T-helper 1 cell treated with Interleukin-12 subunit alpha and Interleukin-12 subunit beta and Interleukin-4 antibody, amounts not matched to agents 30 ng/mL and 1 ng/mL, for 36 hours (primary cell): ENCODE results near the gene KIF2A. TPM values are rescaled to one million over a fixed set of nuclear protein-coding genes. Genes with fewer than 3 reads are reported as not detected.

ENCODE experiments used
- intact Hi-C: fragments of 100-400 bp; cut with micrococcal nuclease; formaldehyde crosslinking; loops from one replicate; pipeline ENCODE4 v1.15.1; 2024
- total RNA-seq: library from RNA; stranded (reverse); gene quantifications from 2 replicates; pipeline ENCODE4 v1.2.3, GENCODE V29; 2022

Gene KIF2A
- 176 and 182 TPM in 2 replicates for total RNA-seq

DNA sequence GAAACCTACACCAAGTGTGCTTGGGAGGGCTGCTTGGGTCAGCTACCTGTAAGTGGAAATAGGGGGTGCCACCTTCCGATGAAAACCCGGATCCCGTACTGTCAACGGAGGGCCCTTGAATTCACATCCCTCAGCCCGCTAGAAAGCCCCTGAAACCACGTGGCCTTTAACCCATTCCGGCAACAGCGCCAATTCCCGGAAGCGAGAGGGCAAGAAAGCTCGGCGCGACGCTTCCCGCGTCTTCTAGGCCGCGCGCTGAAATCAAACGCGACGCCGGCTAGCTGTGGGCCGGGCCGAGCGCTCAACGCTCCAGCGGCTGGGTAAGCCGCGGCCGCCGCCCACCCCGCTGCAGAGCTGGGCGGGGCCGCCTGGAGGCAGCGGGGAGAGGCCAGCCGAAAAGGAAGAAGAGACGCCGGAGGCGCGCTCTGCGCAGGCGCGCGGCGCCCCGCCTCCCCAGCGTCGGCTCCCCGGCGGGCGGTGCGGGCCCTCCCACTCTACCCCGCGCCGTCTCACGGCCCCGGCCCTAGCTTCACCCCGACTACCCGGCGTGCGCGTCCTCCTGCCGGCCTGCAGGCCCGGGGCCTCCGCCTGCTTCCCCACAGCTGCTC is at the start of gene KIF2A:
TSS of gene KIF2A (plus strand) at position 492 of the 608 bp plus-strand sequence. CDS start 267 bp downstream, outside the sequence.
- intact Hi-C loops = loop anchor here (1.0 to 5.0 kb wide), 10 partner anchors 9 to 1359 kb away; partner anchors contain the start of genes DIMT1, ERCC8, IPO11 and LRRC70

DNA sequence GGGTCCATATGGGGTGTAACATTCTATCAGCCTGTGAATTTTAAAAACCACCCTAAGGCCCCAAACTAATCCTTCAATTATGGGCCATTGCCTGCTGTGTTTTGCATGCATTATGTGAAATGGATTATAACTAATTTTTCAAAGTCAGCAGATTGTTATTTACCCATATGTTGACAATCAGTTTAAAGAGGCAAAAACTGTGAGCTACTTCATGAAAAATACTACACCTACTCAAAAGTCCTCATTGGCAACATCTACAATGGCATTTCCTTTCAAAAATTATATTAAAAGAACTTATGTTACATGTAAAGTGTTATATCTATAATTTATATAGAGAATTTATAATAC is 49.0 kb upstream of the KIF2A start:
- intact Hi-C loops = loop anchor here (2.0 kb wide), 2 partner anchors 20 to 40 kb away; no protein-coding TSS in a partner anchor

DNA sequence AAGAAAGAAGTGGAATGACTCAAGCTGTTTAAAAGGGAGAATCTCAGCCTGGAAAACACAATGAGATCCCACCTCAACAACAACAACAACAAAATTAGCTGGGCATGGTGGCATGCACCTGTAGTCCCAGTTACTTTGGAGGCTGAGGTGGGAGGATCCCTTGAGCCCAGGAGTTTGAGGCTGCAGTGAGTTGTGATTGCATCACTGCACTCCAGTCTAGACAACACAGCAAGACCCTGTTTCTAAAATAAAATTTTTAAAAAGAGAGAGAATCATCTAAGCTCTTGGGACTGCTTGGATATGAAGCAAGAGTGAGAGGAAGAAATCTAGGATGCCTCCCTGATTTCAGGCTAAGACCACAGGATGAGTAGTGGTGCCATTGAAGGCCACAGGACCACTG is 47.4 kb upstream of the KIF2A start:
- intact Hi-C loops = no loop called here

DNA sequence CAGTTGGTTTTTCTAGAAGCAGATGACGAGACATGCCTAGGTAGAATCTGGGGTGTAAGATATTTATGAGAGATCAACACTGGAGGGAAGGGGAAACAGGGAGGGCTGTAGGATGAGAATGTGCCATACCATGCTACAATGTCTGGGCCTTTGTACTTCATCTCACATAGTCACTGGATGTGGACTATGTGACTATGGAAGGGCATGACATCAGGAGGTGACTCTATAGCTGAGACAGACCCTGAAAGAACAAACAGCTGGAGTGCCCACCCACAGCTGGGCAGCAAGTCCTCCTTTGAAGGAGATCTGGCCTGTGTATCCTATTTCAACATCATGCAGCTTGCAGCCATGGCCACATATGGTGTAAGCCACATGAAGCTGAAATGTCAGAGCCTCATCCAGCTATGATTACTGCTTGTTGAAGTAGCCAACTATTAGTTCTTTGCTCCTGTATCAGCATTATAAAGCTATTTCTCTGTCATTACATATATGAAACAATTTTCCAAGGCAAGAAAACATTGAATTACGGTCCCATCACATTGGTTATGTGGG is 46.2 kb upstream of the KIF2A start:
- intact Hi-C loops = no loop called here

DNA sequence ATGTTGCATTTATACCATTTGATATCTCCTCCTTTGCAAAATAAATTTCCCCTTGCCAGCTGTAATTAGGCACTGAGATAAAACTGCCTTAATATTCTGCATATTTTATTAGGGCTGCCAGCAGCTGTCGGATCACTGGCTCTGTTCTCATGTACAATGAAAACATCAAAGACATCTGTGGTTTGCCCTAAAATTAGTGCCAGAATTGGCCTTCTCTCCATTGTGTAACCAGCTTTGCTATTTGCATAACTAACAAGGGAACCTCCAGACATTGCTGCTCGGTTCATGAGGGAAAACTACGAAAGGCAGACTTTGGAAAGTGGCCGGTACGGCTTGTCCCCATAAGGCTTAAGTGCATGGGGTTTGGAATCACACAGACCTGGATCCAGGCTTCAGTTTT is 45.5 kb upstream of the KIF2A start:
- intact Hi-C loops = no loop called here

DNA sequence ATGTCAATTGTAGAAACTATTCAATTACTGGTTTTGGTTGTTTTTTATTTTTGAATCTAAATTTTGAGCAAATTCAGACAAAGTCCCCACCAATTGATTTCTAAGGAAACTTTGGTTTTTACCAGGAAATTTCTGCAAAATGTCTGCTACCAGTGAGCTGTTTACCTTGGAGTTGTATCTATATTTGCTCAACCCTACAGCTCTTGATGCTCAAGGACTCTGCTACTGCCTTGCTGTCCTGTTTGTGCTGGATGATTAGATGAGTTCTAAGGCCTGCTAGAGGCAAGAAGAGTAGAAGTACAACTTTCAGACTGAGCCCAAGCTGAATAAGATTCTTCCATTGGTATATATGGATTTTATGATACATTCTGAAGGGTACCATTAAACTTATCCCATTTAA is 42.6 kb upstream of the KIF2A start:
- intact Hi-C loops = no loop called here

DNA sequence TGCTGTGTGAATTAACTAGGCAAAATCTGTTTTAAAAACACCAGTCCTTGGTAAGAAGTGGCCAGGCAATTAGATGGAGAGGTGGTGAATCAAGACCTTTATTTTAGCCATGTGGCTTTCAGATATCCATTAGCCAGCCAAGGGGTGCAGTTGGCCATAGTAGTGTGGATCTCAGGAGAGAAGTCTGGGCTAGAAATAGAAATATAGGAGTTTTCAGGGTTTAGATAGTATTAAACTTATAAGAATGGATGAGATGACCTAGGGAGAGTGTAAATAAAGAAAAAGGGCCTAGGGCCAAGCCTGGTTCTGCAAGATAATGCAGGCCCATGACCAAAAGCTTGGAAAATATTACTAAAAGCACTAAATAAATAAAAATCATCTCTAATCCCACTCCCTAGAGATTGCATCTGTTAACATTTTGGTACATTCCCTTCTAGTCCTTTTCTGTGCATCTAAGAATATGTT is 40.3 kb upstream of the KIF2A start:
- intact Hi-C loops = no loop called here

DNA sequence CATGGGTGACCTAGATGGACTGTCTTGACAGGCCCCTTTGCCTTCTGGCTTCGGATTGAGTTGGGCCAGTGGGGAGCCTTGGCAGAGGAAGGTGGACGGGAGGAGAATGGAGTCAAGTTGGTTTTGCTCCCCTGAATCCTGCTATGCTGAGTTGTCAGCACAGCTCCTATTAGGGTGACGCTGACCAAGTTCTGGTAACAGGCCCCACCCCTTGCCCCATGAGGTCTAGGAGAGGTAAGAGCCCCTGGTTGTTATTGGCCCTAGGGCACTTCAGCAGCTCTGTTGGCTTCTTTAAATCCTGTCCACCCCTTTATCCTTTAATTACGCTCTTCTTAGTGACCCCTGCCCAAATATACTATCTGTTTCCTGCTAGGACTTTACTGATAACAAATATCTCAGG is 39.4 kb upstream of the KIF2A start:
- intact Hi-C loops = no loop called here

DNA sequence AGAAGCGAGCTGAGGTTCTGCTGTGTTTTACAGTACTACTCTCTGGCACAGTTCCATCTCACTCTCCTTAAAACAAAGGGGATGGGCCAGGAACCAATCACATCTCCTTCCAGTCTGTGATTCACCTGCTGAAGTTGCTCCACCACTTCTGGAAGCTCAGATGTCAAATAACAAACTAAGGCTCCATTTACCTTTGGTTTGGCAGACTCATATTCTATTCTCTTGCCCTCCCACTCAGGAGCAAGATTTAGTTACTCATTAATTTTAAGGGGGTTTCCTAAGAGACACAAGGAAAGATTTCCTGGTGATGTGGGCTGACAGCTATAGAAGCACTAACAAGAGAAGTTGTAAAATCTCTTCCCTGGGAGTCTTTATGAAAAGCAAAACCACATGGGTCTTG is 37.8 kb upstream of the KIF2A start:
- intact Hi-C loops = no loop called here

DNA sequence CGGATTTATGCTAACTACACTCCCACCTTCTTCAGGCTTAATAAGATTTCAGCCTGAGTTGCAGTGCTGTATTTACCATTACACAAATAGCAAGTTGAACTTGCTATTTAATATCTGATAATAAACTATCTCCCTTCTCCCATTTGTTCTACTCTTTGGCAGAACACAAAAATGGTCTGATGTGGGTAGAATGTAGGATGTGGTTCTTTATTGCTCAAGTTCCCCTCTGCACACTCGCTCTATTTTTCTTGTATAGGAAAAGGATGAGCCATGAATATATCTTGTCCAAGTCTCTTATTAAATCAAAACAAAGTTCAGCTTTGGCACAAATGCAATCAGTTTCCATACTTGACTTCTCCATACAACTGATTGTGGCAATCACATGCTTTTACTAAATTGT is 37.2 kb upstream of the KIF2A start:
- intact Hi-C loops = no loop called here

DNA sequence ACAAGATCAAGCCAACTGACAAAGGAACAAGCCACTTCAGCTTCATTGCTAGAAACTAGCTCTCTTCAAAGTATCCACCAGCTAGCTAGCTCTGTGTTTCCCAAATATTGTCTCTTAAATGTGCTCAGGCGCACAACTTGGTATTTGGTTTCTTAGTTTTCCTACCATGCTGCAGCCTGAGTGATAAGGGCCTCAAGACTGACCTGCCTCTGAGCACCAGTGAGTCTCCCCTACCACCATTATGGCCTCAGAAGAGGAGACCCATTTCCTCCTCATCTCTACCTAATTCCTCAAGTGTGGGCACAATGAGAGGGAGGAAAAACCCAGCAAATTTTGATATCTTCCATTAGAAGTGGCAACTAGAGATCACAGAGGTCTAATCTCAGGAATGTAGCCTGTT is 34.6 kb upstream of the KIF2A start:
- intact Hi-C loops = no loop called here

DNA sequence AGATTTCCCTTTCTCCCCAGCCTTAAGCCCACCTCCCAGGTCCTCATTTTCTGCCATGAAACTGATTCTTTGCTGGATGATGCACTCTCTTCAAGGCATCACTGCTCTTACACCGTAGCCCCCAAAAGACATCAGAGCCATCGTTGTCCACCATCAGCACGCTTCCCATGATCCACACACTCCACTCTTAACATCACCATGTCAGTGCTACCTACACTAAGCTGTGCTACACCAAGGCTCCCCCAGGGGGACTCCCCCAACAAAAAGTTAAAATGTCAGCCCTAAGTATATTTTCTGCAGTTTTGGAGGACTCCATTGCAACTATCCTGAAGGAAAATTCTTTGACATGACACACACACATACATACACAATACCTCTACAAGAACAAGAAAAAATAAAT is 34.1 kb upstream of the KIF2A start:
- intact Hi-C loops = no loop called here

DNA sequence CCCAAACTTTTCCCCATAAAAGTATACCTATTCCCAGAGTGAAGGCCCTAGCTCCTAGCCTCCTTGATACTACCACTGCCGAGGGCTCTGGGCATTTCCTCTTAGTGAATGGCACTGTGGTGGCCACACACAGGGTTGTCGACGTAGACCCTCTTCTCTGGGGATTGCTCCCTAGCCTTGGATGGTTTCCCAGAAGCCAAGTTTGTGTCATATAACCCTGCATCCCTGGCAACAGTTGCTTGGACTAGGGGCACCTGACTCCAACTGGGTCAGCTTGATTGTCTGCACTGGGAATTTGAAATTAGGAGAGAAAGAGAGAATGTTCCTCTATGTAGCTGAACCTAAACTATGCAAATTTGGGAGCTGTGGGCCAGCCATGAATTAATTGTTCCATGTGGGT is 32.3 kb upstream of the KIF2A start:
- intact Hi-C loops = no loop called here

DNA sequence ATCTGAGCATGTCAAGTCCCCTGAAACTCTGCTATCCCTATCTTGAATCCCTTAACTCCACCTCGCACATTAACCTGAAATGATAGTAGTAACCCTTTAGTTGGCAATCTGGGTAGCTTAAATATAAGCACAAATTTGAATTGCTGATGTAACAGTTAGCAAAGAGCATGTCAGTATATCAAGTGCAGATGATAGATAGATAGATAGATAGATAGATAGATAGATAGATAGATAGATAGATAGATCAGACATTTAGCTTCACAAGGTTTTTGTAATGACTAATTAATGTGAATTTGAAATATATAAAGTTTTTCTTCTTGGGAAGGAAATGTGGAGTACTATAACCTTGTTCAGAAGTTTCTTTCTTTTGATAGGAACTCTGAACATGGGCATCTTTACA is 30.4 kb upstream of the KIF2A start:
- intact Hi-C loops = no loop called here

DNA sequence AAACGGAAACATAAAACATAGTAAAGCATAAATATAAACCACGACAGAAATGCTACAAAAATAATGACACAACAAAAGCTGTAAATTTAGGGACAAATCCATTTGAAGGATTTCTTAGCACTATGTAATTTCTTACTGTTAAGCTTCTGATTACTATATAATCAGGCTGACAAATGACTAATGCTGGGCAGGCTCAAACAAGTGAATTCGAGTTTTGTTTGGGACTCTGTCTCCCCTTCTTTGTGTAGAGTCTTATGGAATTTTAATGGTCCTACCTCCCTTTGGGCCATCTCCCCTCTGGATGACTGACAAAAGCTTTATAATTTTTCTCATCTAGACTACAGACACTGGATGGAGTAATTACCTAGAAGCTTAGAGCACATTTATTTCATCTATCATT is 24.6 kb upstream of the KIF2A start:
- intact Hi-C loops = no loop called here

DNA sequence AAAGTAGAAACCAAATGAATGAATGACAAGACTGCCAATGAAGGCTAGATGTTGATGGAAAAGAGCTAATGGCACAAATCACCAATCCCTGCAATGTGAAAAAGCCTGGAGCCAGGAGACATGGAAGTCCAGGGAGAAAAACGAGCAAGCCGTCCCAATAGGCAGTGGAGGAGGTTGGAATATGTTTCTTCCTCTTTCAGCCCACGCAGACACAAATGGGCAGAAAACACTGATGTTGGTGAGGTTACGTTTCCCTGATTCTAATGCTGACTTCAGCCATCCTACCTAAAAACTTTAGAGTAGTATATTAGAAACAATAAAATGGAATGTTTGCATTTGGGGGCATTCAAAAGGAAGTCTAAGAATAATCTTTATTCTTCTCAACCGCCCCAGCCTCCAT is 23.9 kb upstream of the KIF2A start:
- intact Hi-C loops = no loop called here

DNA sequence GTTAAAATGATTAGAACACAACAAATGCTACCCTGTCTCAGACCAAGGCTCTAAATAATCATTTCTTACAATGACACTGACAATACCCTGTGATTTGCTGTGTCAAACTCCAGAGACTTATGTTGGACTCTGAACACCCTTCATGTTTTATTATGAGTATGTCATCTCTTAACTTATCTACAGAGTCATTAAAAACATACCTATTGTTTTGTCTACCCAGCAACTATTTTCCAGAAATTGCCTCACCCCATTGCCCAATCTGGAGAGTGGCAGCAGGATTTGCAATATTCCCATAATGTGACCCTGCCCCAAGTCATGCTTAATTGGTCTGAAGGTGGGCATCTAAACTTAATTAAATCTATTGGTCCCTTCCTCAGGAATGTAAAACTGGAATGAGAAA is 23.0 kb upstream of the KIF2A start:
- intact Hi-C loops = no loop called here

DNA sequence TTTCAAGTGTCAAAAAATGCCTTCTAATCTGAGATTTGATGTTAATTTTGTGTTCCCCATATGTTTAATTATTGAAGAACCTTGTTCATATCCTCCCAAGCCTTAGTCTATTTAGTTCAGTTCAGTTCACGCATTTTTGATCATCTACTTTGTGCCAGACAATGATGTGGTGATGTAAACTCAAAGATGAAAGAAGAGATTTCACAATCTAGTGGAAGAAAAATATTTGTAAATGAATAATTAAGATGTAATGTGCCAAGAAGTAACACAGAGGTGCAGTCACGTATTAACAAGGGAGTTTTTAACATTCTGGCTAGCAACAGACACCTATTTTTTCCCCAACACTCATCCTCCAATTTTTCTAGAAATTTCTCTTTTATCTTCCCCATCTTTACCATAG is 22.1 kb upstream of the KIF2A start:
- intact Hi-C loops = loop anchor here (2.0 kb wide), 1 partner anchor 59 kb away; no protein-coding TSS in a partner anchor

DNA sequence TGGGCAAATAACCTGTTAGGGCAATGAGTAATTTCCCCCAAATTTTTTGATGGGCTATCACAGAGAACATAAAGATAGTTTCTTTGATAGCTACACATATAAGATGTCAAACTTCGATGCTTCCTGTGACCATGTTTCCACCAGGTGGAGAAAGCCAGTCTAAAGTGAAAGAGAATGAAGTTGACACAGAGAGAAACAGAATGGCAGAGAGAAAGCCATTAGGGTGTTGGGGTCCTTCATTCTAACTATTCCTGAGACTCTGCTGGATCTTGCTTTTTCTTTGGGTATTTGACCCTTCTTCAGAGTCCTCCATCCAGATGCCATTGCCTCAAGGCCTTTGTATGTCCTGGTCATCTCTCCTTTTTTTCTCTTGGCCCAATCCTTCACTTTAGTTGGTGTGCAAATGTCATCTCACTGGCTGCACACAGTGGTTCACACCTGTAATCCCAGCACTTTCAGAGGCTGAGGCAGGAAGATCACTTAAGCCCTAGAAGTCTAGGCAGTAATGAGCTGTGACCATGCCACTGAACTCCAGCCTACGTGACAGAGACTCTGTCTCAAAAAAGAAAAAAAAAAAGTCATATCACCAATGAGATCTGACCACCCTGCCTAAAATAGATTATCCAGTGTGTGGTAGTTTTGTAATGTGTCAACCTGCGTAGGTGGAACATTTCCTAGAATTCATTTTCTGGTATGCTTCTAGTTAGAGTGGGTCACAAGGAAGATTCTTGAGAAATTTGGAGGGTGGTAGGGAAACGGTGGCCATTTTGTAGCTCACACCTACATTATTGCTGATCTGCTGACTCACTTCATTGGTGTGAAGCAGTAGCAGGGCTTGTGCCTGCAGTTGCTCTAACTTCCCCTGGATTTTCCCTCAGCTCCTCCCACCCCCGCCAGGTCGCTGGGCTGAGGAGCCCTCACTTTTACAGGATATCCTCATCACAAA is 20.8 kb upstream of the KIF2A start:
- intact Hi-C loops = loop anchor here (1.0 to 5.0 kb wide), 7 partner anchors 8 to 953 kb away; partner anchors contain the start of genes IPO11 and ZSWIM6

DNA sequence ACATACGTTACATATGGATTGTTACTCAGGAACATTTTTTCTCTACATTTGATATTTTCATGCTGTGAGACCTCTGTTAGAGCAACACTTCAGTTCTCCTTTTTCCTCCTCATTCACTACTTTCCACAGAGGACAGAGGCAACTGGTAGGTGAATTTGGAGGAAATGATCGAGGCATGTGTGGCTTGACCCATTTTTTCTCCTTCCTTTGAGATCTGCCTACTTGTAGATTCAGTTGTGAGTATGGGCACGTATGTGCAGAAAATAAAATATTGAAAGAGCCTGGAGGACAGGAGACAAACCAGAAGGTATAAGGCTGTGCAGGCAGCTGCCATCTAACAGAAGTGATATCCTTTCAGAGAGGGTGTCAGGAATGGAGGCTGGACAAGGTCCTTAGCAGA is 19.2 kb upstream of the KIF2A start:
- intact Hi-C loops = loop anchor here (1.0 to 5.0 kb wide), 2 partner anchors 10 to 955 kb away; partner anchors contain the start of gene ZSWIM6

DNA sequence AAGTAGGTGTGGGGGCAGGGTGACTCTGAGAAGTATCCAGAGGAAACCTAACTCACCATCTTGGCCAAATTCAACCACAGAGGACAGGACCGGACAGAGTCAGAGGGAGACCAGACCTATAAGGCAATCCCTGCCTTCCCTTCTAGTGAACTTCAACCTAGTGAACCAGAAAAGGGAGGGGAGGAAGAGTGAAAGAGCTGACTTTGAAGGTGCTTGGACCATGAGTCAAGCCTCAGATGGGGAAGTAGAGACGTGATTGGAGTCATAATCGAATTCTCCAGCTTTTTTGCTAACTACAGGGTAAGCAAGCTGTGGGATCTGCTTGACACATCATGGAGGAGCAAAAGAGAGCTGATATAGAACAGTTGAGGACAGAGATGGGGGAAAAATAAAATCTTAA is 18.8 kb upstream of the KIF2A start:
- intact Hi-C loops = loop anchor here (5.0 kb wide), 1 partner anchor 955 kb away; the partner anchor contains the start of gene ZSWIM6

DNA sequence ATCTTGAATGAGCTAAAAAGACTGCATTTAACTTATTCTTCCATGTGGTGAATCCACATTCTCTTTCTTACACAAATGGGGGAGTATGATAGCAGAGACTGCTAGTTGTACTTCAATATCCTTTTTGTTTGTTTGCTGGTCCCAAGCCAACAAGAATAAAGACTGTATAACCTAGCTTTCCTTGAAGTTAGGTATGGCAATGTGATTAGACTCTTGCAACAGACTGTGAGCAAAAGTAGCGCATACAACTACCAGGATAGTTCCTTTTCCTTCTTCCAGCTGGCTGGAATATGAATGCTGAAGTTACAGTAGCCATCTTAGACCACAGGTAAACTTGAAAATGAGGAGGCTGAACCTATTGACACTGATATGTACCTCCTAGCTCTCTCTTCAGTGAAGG is 17.9 kb upstream of the KIF2A start:
- intact Hi-C loops = loop anchor here (5.0 kb wide), 1 partner anchor 956 kb away; the partner anchor contains the start of gene ZSWIM6
